Fibroblast of skin of right quadriceps (primary cell): Measurements from ENCODE around the gene PGC.

Source experiments
- DNase-seq: peaks from one replicate; pipeline ENCODE4 v3.0.0-alpha.2; 2013

PGC gene

GRCh38 chr6:41693281-41694240 lies 53.6 kb downstream of the PGC start:
- DNase-seq: no peak

DNA sequence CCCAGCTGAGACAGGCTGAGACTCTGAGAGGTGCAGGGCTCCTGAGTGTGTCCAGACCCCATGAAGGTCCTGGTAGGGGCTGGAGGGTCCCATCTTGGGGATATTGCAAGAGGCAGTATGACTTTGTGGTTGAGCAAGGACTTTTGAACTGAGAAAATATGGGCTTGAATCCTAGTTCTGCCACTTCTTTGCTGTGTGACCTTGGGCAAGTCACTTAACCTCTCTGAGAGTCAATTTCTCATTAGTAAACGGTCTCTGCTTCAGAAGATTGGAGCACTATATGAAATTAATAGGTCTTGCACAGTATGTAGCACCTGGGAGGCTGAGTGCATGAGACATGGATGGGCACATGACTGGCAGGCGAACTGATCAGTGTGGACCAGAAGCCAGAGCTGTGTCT lies 54.5 kb downstream of the PGC start:
- no peak for DNase-seq

DNA sequence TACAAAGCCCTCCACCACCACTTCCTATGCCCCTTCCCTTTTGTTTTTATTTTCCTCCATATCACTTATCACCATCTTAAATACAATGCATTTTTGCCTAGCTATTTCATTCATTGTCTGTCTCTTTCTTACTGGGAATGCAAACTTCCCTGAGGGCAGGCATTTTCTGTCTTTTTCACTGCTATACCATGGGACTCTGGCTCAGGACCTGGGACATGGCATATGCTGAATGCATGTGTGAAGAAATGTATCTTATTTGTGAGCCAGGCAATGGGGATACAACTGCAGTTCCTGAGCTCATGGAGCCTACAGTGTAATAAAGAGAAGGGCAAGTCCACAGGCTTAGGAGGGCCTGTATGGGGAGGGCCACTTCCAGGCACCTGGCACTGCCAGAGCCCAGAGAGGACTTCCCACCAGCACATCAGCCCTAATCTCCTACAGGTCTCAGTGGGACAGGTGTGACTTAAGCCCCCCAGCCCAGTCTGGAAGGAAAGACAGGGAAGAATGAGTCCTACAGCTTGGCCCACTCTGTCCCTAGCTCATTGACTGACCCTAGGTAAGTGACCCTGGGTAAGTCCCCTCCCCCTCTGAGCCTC lies 55.0 kb downstream of the PGC start:
- no peak for DNase-seq

DNA sequence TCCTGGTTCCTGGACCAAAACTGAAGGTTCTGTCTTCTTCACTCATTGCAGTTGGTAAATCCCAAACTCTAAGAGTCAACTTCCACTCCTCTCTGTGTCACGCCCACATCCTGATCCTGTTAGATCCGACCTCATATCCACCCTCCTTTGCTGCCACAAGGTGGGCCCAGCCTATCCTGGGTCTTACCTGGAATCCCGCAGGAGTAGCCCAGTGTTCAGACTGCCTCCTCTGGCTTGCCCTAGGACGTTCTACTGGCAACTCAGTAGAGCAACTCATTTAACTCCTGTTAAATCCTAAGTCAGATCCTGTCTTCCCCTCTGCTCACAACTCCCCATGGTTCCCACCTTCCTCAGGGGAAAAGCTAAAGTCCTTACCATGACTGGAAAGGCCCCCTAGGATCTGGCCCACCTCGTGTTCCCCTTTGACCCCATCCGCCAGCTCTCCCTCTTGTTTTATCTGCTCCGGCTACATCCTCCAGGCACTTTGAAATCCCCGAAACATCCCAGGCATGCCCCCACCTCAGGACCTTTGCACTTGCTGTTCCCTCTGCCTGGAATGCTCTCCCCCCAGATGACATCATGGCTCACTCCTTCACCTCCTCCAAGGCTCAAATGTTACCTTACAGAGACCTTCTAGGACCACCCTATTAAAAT lies 55.6 kb downstream of the PGC start:
- DNase-seq: no peak

- no peak for DNase-seq
Observed at GRCh38 chr6:41690541-41691330, 56.5 kb downstream of the PGC start.

DNA sequence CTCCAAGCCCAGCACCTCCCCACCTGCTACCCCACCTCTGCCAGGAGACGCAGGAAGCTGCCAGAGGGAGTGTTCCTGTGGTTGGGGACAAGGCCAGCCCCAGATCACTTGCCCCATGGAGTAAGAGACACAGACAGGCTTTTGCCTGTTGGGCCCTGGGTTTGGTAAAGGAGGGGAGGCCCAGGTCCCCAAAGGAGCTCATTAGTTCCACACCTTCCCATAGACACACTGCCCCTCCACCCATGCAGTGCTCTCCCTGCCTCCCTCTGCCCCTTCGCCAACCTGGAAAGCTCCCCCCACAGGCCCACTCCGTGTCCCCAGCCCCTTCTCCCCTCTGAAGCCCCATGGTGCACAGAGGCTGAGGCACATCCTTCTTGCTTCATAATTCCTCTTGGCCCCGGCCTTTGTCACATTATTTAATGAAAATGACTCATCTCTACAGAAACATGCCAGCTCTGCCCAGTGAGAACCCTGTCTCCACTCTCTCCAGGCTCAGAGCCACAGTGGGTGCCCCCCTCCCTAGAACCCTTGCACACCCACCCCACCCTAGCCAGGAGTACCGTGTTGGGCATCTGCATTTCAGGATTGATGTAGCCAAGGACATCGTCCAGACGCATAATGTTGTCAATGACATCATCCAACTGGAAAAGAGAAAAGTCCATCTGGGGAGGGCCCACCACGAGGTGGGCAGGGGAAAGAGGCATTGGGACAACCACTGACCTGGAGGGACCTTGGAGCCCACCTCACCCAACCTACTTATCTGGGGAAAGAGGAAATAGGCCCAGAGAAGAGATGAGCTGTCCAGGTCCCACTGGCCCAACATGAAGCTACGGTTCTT lies 57.8 kb downstream of the PGC start:
- peak; percentile 25 for DNase-seq

GRCh38 chr6:41688256-41688965 lies 58.8 kb downstream of the PGC start:
- DNase-seq: no peak

GRCh38 chr6:41687501-41688175 lies 59.6 kb downstream of the PGC start:
- no peak for DNase-seq
